AG09309 (cell line): ENCODE results near the gene NEDD8.

Experiments
- DNase-seq: peaks from one replicate; pipeline ENCODE4 v3.0.0-alpha.2; 2010; ENCODE audit warnings: low read depth
- H3K4me3 ChIP-seq: 2 replicates; pipeline ENCODE4 v1.5.1; 2011; ENCODE audit warnings: mild to moderate bottlenecking, low read depth, low read length, moderate library complexity; ENCODE audit not compliant: control insufficient read depth
- CTCF ChIP-seq: IDR thresholded peaks from 2 replicates; pipeline ENCODE4 v1.5.1; 2011; ENCODE audit warnings: mild to moderate bottlenecking, low read depth, low read length, inconsistent platforms; ENCODE audit not compliant: insufficient read depth, control insufficient read depth; ENCODE audit errors: missing control alignments

The NEDD8 gene

DNA sequence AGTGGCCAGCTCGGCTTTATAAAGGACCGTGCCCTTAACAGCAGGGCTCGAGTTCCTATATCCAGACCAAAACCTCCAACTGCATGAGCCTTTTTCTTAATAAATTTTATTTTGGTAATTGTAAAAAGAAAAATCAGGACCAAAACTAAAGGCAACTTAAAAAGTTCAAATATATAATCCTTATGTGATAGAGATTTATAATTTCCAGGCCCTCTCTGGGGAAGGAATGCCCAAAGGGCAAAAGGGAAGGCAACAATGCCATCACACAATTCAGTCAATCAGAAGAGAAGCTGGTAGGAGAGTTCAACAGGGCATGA lies 43.1 kb downstream of the NEDD8 start:
- peak overlapping the region; percentile 59; the same call in 1 of the 2 replicates for H3K4me3 ChIP-seq
- TF ChIP-seq CTCF, result no peak
- DNase-seq, result no peak

DNA sequence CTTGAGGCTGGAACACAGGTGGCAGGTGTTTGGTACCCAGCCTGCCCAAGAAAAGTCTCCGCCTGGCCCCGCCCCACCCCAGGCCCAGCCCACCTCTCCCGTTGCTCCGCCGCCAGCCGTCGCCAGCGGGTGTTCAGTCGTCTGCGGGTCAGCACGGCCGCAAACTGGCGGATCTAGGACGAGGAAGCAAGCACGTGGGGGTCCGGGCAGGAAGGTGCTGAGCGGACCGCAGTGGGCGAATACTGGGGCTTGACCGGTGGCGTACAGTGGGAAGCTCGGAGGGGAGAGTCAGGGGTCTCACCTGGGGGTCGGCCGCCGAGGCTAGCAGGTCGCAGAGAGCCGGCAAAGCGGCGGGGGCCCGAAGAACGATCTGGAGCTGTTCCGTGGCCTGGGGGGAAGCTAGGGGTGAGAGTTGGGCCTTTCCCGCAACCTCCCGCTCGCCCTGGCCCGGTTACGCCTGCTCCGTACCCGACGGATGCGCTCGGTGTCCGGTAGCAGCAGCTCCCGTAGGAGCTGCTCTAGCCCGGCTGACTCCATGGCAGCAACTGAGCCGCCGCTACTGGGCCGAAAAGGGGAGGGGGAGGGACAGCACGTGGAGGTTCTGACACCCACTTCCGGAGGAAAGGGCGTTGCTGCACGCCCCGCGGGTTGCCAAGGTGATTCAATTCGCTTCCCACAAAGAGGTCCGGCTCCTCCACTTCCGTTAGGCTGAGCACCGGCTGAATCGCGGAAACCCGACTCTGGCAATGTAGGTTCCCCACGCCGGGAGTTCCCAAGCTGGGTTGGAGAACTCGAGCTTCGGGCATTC lies 43.7 kb downstream of the NEDD8 start, which contains the start of gene IPO4:
TSS of gene IPO4 (minus strand) at position 566 of the 808 bp plus-strand sequence. CDS start at position 537, 29 bp downstream.
- peak; percentile 94 for DNase-seq
- peak within 1 kb of the TSS; percentile 59 for H3K4me3 ChIP-seq
- no peak for TF ChIP-seq CTCF

DNA sequence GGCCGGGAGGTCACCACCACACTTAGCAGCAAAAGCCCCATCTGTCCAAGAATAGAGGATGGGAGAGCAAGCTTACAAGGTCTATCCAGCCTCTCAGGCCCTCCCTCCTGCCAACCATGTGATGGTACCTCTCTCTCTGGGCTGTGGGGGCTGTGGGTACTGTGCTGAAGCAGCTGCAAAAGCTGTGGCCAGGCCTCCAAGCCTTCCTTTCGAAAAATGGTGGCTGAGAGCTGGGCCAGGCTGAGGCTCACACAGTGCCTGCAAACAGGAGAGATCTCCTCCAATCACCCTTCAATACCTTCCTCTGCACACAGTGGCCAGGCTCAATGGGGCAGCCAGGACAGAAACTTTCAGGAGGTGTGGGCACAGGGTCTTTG lies 44.6 kb downstream of the NEDD8 start:
- H3K4me3 ChIP-seq, result peak overlapping the region; percentile 59
- no peak for DNase-seq
- no peak for TF ChIP-seq CTCF

- no peak overlapping the region for H3K4me3 ChIP-seq
- DNase-seq, result no peak
- TF ChIP-seq CTCF, result no peak
Observed at GRCh38 chr14:24186831-24187538, 45.2 kb downstream of the NEDD8 start.

DNA sequence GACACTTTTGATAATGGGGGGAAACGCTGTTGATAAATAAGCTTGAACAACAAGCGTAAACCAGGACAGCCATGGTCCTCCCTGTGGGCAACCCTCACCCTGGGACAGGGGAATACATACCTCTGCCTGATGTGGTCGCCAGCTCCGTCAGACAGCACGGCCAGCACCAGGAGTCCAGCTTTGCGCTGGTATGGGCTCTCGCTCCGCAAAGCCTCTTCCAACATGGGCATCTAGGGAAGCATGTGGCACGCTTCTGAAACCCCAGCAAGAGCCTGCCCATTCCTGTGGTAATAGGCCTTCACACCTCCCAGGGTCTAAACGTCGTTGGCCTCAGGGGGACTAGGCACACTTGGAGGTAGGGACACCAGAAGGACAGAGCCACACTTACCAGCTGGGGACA lies 46.4 kb downstream of the NEDD8 start:
- TF ChIP-seq CTCF, result no peak
- DNase-seq, result no peak
- no peak overlapping the region for H3K4me3 ChIP-seq

- no peak for TF ChIP-seq CTCF
- DNase-seq, result no peak
Observed at GRCh38 chr14:24185026-24185425, 47.1 kb downstream of the NEDD8 start.

More at GRCh38 chr14:24185026-24185425, 47.1 kb downstream of the NEDD8 start:
- no peak overlapping the region for H3K4me3 ChIP-seq
